Heart left ventricle (tissue), 16 donors: ENCODE measurements around the gene SPATA31C2. TPM values are rescaled to one million over a fixed set of nuclear protein-coding genes. Genes with fewer than 3 reads are reported as not detected.
A peak's percentile ranks its signal among the peaks of the same experiment; 100 is the strongest.

Experiments
- ATAC-seq, 4 donors: fragments of 200-7000 bp; cut with Tn5 transposase; one replicate each; pipeline ENCODE4 v1.9.1; 2020 to 2022; ENCODE audit warnings: moderate library complexity in 4 of 4, mild to moderate bottlenecking in 3 of 4, moderate number of reproducible peaks in 1 of 4
- DNase-seq, 5 donors: peaks; one replicate each; pipeline ENCODE4 v3.0.0-alpha.2; 2020
- H3K27ac ChIP-seq, 12 donors: fragments of 200-600 bp; sonication (generic) in 4 of 12; one replicate each; pipeline versions ENCODE4 v1.5.0 to v1.8.0; 2016 to 2022; ENCODE audit warnings: mild to moderate bottlenecking in 2 of 12
- H3K27me3 ChIP-seq, 9 donors: fragments of 200-600 bp; sonication (generic) in 2 of 9; one replicate each; pipeline versions ENCODE4 v1.5.1 to v1.8.0; 2016 to 2022; ENCODE audit warnings: mild to moderate bottlenecking in 3 of 9
- H3K36me3 ChIP-seq, 9 donors: fragments of 200-600 bp; sonication (generic) in 2 of 9; one replicate each; pipeline versions ENCODE4 v1.5.0 to v1.8.0; 2018 to 2022; ENCODE audit warnings: mild to moderate bottlenecking in 2 of 9
- H3K4me1 ChIP-seq, 12 donors: fragments of 200-600 bp; sonication (generic) in 4 of 12; one replicate each; pipeline versions ENCODE4 v1.5.0 to v1.8.0; 2016 to 2022; ENCODE audit warnings: mild to moderate bottlenecking in 3 of 12
- H3K4me3 ChIP-seq, 12 donors: fragments of 200-600 bp; sonication (generic) in 4 of 12; one replicate each; pipeline versions ENCODE4 v1.5.0 to v1.8.0; 2017 to 2022; ENCODE audit warnings: mild to moderate bottlenecking in 9 of 12, moderate library complexity in 4 of 12
- H3K9me3 ChIP-seq, 12 donors: fragments of 200-600 bp; sonication (generic) in 4 of 12; one replicate each; pipeline versions ENCODE4 v1.5.0 to v1.8.0; 2016 to 2022; ENCODE audit warnings: mild to moderate bottlenecking in 1 of 12
- CTCF ChIP-seq, 12 donors: fragments of 200-600 bp; sonication (generic) in 4 of 12; IDR thresholded peaks; one replicate each; pipeline versions ENCODE4 v1.5.0 to v1.8.0; 2018 to 2022; ENCODE audit warnings: antibody characterized with exemption in 12 of 12, mild to moderate bottlenecking in 5 of 12
- POLR2A ChIP-seq, 2 donors: fragments of 450-650 bp; IDR thresholded peaks; one replicate each; pipeline ENCODE4 v1.6.1; 2017; ENCODE audit warnings: antibody characterized with exemption in 2 of 2, mild to moderate bottlenecking in 2 of 2, moderate library complexity in 2 of 2
- WGBS, 4 donors: extraction: QIAGEN DNeasy Blood & Tissue Kit in 2 of 4; methylation state at CpG; one replicate each; pipeline versions ENCODE4 v1.1.5 to v1.1.7; 2013 to 2018; 5-methylcytosine and 5-hydroxymethylcytosine counted together
- intact Hi-C, 10 donors: fragments of 100-400 bp; cut with DNase I; formaldehyde crosslinking; loops; one replicate each; pipeline versions ENCODE4 v1.11.1 to v1.14.2; 2022
- polyA plus RNA-seq, 2 donors: library from polyadenylated mRNA; stranded (reverse); fragments of 200-250 nt; gene quantifications; one replicate each; pipeline ENCODE4 v1.2.3, GENCODE V29; 2013
- total RNA-seq, 9 donors: library from RNA; depleted of rRNA in 2 of 9; stranded (reverse); fragments of >200 nt in 2 of 9; fragmentation: NEBNext Ultra II Directional in 3 of 9; extraction: Animal tissue kit (Norgen Biotek cat#: 25700) in 3 of 9; gene quantifications; one replicate each; pipeline versions ENCODE4 v1.1.0 to v1.2.4, GENCODE V29; 2016 to 2023
- donor health status: ischemic (EF 13 %, LVEDD 7.1; RV severe dilation, severe dysfunction).
- donor health status: healthy with polysubstance abuse.
- donor health status: DM: no; HTN: yes; CAD: no.
- donor health status: DM: no; HTN: no; CAD: no.
- donor health status: ischemic (EF 25% LVEDD 6.9; RV normal size, moderate dysfunction).
- donor health status: ischemic (EF 25% LVEDD 5.7; RV mildly dilated, moderate dysfunction).
- donor health status: healthy.
- donor health status: DM: yes; HTN: yes; CAD: no.
- donor health status: ischemic (EF 35%, LVEDD 5.7; RV mildly dilated, moderate dysfunction).
- donor health status: nonischemic (EF 11% LVEDD 7.7; RV severe dilation, severe dysfunction).
- donor health status: DM: yes; HTN: yes; CAD: no.
- donor health status: PGD.
- donor health status: ischemic (EF 29% LVEDD 5.4; RV normal size, mild dysfunction).
- donor health status: nonischemic (EF 23%, LVEDD 6.1; RV moderate dilation, normal function).

SPATA31C2 gene
- total and polyA plus RNA-seq, 11 donors, result not detected

GRCh38 chr9:88106492-88106891 lies 31.8 kb downstream of the SPATA31C2 start:
- Histone ChIP-seq H3K27ac (no peak overlapping the region), H3K27me3 (peaks cover 0 to 19% (median 0%) of the 10 kb centered on the region in 9 donors), H3K4me3 (no peak overlapping the region), H3K9me3 (no peaks in the 10 kb centered on the region), H3K36me3 (no peaks in the 10 kb centered on the region), H3K4me1 (no peaks in the 10 kb centered on the region)
- ATAC-seq (peak in 1 of 4 donors; percentile 55), DNase-seq (no peak)
- TF ChIP-seq POLR2A (IDR thresholded peaks at IDR 0.05) (no peak), CTCF (IDR thresholded peaks at IDR 0.05) (peak in 11 of 12 donors; percentile 17 to 59 (median 41))
- WGBS, 4 donors, result 22 to 27% (median 25%) methylated on average over 4 of the region's 4 CpGs
- intact Hi-C loops, result loop anchor here in 5 of 10 donors (5.0 to 10.0 kb wide), 3 partner anchors 278 to 471 kb away; partner anchors contain the start of gene SPIN1 (in 1 of the 5)

GRCh38 chr9:88092797-88093331 lies 45.4 kb downstream of the SPATA31C2 start:
- peak overlapping the region in 2 of 12 donors; percentile 10 to 22 for H3K4me3 ChIP-seq
- H3K4me1 ChIP-seq, result peaks cover 0 to 13% (median 0%) of the 10 kb centered on the region in 12 donors
- TF ChIP-seq POLR2A (IDR thresholded peaks at IDR 0.05), result no peak
- TF ChIP-seq CTCF (IDR thresholded peaks at IDR 0.05), result no peak
- no peaks in the 10 kb centered on the region for H3K9me3 ChIP-seq
- H3K27ac ChIP-seq, result peak overlapping the region in 6 of 12 donors; percentile 3 to 50 (median 26)
- peak; percentile 45 to 81 (median 68) for ATAC-seq
- no peaks in the 10 kb centered on the region for H3K36me3 ChIP-seq
- WGBS, 4 donors, result 53 to 63% (median 57%) methylated on average over 10 of the region's 10 CpGs
- intact Hi-C loops, result no loop called here
- no peaks in the 10 kb centered on the region for H3K27me3 ChIP-seq
- DNase-seq, result peak in 3 of 5 donors; percentile 11 to 66 (median 37)

DNA sequence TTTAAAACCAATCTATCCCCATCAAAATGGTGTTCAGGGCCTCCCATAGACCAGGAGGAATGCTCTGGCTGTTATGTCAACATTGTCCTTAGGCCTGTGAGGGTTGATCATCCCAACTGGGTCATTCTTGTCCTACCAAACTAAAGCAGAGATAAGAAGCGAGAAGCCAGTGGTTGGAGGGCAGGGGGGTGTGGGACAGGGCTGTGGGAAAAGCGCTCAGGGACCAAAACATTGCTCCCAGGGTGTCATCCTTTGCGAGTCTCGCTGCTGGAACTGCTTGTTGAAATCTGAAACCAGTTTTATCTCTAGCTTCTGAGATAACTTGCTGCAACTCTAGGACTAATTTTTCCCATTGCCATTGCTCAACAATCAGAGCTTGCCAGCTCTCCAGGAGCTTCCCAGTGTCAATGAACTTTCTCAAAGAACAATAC lies 48.1 kb downstream of the SPATA31C2 start:
- TF ChIP-seq CTCF (IDR thresholded peaks at IDR 0.05), result no peak
- no peak for TF ChIP-seq POLR2A (IDR thresholded peaks at IDR 0.05)
- Histone ChIP-seq H3K9me3 (no peaks in the 10 kb centered on the region), H3K27ac (peak overlapping the region in 2 of 12 donors; percentile 17 to 19), H3K4me1 (peaks cover 0 to 13% (median 0%) of the 10 kb centered on the region in 12 donors), H3K27me3 (no peaks in the 10 kb centered on the region), H3K4me3 (no peak overlapping the region), H3K36me3 (no peaks in the 10 kb centered on the region)
- DNase-seq, result peak in 3 of 5 donors; percentile 19 to 65 (median 64)
- 19 to 26% (median 24%) methylated on average over 4 of the region's 4 CpGs for WGBS, 4 donors
- peak; percentile 75 to 87 (median 82) for ATAC-seq
- intact Hi-C loops, result no loop called here

- TF ChIP-seq CTCF (IDR thresholded peaks at IDR 0.05) (no peak), POLR2A (IDR thresholded peaks at IDR 0.05) (no peak)
- Histone ChIP-seq H3K4me1 (peaks cover 0 to 13% (median 0%) of the 10 kb centered on the region in 12 donors), H3K27me3 (no peaks in the 10 kb centered on the region), H3K36me3 (no peaks in the 10 kb centered on the region), H3K9me3 (peaks cover 0 to 2% (median 0%) of the 10 kb centered on the region in 12 donors), H3K4me3 (no peak overlapping the region), H3K27ac (no peak overlapping the region)
- intact Hi-C loops, result no loop called here
- DNase-seq (no peak), ATAC-seq (no peak)
- 75 to 81% (median 77%) methylated on average over 6 of the region's 6 CpGs for WGBS, 4 donors
Measured at GRCh38 chr9:88087906-88088305, 50.4 kb downstream of the SPATA31C2 start.
